Hindlimb muscle (tissue), 1 donor: ENCODE data around the gene ARHGAP15. TPM values are rescaled to one million over a fixed set of nuclear protein-coding genes. Genes with fewer than 3 reads are reported as not detected.

Source experiments
- DNase-seq: peaks from one replicate; pipeline ENCODE4 v3.0.0-alpha.2; 2013
- polyA plus RNA-seq: library from polyadenylated mRNA; unstranded; fragments of 120-200 nt; gene quantifications from one replicate; pipeline ENCODE4 v1.2.1, GENCODE V29; 2013; ENCODE audit not compliant: insufficient read length

The ARHGAP15 gene
- polyA plus RNA-seq, 1 donor, result 7.3 TPM

DNA sequence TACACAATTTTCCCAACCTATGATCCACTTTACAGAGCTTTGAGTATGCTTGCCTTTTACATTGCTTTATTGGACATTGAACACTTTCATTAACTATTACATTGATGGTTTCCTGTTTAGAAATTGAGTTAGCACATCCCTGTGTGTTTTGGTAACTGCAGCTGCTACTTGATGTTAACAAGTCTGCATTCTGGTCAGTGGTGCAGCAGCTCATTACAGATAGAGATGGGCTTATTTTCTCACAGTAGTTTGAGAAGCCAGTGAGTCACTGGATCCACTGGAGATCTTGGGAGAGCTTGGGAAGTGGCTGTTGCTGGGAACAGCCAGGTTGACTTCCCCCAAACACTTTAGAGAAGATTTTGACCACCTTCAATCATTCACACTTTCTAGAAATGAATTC lies 150.5 kb downstream of the ARHGAP15 start:
- DNase-seq, result no peak

DNA sequence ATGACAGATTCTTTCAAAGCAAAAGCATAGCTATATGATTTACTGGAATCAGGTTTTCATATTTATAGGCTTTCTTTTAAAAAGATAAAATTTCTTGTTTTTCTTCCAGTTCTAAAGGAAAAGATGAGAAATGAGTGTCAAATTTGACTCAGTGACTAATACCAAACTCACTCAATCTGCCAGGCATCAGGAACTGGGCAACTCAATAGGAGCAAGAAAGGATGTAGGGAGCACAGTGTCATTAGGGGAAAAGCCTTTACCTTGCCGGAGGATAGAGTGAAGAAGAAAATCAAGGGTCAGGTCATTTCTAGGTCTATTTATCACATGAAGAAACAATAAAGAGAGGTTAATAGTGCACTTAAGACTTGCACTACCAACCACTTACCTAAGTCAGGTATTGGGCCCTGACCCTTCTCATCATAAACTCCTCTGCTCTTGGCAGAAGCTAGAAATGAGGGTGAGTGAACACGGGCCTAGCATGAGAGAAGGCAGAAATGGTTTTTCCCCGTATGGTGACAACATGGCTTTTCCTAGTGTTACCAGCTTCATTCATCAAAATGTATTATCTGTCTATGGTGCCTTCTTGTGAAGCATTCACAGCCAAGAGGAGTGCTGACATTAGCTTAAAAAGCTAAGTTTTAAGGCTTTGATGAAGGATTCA lies 151.0 kb downstream of the ARHGAP15 start:
- DNase-seq, result no peak

DNA sequence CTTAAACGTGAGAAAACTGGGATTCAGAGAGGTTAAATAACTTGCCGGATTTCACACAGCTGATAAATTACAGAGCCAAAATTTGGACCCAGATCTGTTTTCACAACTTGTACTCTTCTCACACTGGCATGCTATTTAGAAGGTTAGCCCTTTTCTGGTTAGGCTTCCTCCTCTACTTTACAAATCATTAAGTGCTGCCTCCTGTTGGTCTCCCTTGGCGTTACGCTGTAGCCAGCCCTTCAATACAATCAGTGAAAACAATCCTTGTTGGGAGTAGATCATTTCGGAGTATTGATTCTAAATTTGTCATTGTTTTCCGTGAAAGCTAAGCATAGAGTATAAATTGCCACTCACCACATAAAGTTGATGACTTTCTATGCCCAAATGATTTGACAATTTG lies 153.5 kb downstream of the ARHGAP15 start:
- DNase-seq, result no peak

DNA sequence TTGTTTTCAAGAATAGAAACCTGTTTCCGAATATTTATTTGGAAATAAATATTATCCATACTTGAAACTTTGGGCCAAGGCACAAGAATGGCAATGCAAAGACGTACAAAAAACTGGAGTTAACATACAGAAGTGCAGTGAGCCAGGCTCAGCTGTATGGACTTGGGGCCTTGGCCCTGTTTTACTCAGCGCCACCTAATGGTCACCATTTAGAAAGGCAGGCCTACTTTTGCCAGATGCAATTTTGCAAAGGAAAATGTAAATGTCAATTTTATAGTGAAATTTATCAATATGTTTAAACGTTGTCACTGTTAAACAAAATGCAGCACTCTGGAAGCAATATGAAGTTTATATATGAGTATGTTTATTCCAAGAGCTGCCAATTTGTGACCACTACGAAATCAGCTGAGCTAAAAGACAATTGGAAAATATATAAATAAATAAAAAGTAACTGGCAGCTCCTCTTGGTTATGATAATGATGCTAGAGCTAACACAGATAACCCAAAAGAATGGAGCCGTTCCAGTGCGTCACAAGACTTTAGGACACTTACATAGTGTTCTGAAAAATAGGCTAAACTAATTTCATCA lies 155.0 kb downstream of the ARHGAP15 start:
- DNase-seq, result no peak

DNA sequence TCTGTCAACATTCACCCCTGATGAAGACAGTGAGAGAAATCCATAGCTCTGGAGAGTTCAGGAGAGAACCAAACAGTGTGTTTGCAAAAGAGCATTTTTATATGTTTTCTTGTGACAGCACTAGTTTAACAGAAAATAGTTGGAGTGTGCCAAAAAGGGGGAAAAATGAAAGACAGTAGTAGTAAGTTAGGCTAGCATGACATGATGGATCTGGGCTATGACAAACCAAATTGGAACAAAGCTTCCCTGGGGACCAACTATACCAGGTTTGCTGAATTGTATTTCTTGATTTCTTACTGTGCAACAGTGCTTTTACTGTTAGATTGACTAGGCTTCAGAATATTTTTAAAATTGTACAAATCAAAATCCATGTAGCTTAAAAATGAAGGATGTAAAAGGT lies 159.8 kb downstream of the ARHGAP15 start:
- no peak for DNase-seq

DNA sequence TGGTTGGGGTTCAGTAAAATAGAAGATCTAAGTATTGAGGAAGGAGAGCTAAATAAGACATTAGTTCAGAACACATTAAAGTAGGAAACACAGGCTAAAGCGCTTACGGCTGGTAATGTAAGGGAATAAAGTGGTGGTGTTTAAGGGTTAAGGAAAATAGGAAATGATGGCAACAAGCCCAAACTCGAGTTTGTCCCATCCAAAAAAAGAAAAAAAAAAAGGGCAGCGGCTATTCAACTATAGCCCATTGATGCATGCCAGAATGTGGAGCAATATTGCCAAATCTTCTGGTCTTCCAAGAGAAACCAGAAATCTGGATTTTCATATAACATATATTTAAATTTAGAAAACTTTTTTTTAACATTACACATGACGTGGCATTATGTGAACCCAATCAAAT lies 161.0 kb downstream of the ARHGAP15 start:
- DNase-seq, result no peak

DNA sequence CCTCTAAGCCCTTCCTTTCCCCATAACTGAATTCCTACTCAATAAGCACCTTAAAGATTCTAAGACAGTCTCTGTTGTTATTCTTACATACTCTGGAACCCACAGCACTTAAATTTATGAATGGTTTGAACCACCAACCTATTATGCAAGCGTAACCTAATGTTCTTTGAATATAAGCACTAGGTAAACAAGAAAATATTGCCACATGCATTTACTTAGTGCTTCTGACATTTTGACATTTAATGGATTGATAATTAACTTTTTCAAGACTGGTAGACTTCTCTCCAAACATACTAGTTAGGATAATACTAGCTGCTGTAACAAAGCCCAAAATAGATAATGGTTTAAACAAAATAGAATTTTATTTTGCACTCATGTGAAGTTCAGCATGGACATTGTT lies 164.8 kb downstream of the ARHGAP15 start:
- DNase-seq, result no peak

DNA sequence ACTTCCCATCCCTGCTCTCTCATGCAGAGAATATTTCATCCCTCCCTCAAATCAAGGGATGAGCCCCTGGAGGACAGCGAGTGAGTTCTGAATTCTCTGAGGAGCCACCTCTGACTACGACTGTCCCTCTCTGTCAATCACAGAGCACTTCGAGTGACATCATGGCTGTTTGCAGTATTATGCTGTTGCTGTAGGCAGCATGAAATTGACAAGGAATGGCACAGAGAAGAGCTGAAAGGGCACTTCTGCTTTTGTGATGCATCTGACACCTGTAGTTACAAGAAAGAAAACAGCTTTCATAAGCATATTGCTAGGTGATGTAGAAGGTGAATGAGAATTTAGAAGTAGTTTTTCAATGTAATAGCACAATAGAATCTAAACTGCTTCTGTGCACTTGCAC lies 166.9 kb downstream of the ARHGAP15 start:
- DNase-seq, result no peak

DNA sequence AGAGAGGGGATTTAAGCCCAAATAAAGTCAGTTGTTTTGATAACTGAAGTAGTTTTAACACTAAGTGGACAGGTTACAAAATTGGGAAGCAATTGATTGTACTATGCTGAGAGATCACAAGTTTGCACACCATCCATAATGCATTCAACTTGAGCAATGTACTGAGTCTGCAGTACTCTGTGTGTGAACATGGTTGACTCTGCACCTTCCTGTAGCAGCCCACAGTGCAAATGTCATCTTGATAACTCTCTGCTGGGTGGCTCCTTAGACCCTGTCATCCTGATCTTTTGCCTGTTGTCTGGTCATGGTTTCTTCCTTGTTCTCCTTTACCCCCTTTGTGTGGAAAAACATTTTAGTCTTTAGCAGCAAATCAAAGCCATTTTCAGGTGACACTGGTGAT lies 168.0 kb downstream of the ARHGAP15 start:
- no peak for DNase-seq

DNA sequence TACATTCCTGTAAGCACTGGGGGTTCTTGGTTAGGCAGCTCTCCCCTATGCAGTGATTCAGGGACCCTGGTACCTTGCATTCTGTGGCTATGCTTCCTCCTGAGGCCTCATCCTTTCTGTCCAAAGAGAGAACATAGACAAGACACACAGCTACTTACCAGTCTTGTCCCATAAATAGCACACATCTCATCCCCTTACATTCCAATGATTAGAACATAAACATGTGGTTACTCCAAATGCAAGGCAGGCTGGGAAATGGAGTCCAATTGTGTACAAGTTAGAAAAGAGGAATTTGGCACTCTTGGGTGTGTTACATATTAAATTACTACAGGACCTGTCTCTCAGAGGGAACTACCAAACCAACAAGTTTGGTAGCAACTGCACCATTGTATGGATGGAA lies 171.3 kb downstream of the ARHGAP15 start:
- DNase-seq, result no peak

DNA sequence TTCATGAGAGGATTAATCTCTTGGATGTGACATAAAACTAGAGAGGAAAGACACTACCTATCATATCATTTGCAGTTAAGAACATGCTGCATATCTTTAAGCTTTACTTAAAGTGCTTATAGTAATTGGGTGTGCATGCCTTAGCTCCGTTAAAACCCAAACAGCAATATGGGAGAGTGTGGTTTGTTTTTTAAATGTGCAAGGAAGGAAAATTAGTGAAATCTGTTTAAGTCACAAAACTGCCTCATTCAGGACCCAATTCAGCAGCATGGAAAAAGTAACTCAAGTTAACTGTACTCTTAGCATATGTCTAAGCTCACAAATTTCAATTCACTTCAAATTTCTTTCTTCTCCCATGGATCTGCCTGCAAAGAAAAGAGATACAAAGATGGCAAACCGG lies 182.2 kb downstream of the ARHGAP15 start:
- DNase-seq, result no peak

DNA sequence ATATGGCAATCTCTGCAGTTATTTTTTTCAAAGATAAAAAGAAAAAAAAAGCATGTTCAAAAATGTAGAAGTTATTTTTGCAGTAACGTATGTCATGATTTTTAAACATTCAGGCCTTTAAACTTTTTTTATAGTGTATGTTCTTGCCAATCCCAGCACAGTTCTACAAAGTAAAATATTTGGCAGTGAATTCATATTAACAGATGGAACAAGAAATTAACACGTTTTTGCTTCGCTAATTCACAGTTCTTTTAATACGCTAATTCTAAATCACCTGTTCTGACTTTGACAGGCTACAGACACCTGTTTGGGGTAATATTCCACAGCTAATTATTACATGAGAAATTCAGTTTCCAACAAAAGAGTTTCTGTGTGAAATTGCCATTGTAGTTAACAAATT lies 183.2 kb downstream of the ARHGAP15 start:
- DNase-seq, result no peak

DNA sequence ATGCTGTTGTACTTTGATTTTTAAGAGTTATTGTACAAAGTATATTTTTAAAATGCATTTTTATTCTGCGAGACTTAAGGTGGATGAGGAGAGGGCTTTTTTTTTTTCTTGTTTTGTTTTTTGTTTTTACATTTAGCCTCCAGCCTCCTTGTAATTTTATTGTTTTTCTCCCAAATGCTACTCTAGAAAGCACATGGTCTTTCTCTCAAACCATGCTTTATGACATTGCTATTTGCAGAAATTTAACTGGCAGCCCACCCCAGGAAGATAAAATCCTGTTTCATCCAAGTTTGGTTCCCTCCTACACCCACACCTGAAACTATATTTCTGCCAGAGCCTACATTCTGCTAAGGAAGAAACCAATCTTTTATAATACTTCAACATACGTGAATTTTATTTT lies 184.6 kb downstream of the ARHGAP15 start:
- no peak for DNase-seq

DNA sequence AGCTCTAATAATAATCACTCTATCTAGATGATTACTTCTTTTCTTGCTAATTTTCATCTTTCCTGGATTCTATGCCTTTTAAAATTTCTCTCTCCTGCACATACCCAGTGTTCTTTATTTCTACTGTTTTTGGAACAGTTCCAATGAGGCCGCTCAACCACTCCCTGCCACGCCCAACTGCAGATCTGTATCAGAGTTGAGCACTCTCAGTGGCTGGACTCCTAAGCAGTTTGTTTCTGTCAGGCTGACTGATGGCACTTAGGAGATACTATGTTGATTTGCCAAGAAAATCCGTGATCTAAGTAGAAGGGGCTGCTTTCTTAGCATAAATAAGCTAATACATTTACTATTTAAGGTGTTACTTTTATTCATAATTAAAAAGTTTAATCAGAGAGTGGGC lies 192.8 kb downstream of the ARHGAP15 start:
- no peak for DNase-seq

DNA sequence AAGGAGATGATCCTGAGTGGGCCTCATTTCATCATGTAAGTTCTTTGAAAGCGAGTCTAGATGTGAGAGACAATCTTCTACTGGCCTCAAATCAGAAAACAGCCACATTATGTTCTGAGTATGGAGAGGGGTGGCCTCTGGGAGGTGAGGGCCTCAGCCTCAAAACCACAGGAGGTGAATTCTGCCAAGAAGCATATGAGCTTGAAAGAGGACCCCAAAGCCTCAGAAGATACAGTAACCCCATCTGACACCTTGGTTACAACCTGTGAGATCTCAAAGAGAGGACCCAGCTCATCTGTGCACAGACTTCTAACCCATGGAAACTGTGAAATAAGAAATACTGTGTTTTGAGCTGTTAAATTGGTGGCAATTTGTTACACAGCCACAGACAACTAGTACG lies 200.1 kb downstream of the ARHGAP15 start:
- no peak for DNase-seq

DNA sequence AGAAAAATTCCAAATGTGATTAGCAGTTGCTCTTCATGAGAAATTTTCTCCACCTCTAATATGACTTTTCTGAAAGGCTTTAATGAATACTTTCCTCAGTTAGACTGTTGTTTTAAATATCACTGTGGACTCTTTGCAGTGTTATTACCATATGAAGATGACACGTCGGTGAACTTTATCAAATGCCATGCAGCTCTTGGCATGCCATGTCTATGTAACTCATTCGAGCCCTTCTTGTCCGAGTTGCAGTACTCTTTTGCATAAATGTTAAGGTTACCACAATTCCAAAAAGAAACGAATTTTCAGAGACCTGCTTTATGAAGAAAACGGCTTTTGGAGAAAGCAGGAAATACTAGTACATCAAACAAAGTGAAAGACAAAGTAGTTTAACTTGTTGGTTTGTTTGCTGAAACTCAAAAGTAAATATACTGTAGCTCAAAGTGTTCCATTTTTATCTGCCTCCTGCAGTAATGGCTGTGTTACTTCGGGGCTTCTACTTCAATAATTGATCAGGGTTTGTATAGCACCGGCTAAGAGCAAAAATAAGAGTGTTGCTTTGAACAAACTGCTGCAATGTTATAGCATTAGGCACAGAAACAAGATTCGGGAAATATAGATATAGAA lies 204.1 kb downstream of the ARHGAP15 start:
- no peak for DNase-seq

DNA sequence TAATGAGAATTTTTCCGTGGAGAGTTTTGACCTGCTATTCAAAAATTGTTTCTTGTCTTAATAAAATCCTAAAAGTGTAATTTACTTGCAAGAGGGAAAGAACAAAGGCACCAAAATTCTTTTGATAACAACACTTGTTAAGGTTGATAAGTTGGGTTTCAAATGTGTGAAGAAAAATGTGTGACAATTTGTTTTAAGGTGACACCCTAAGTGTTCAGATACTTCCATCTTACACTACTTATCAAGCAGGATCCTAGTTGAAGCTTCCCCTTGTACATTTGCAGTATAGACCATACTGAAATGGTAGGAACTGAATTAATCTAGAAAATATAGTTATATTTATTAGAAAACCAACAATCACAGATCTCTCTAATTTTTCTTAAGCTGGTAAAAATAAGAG lies 204.6 kb downstream of the ARHGAP15 start:
- no peak for DNase-seq

DNA sequence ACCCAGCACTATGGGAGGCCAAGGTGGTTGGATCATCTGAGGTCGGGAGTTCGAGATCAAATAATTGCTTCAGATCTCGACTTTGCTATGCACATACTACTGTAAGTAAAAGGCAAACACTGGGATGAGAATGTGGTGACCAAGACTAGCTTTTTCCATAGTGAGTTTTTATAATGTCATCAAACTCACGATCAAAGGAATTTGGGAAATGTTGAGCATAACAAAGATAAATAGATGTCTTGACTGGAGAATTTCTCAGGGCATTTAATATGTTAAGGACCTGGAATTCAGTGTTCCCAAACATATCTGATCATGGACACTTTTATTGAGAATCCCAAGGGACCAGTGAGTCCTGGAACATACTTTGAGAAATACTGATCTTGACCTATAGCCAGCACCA lies 205.6 kb downstream of the ARHGAP15 start:
- DNase-seq, result no peak

DNA sequence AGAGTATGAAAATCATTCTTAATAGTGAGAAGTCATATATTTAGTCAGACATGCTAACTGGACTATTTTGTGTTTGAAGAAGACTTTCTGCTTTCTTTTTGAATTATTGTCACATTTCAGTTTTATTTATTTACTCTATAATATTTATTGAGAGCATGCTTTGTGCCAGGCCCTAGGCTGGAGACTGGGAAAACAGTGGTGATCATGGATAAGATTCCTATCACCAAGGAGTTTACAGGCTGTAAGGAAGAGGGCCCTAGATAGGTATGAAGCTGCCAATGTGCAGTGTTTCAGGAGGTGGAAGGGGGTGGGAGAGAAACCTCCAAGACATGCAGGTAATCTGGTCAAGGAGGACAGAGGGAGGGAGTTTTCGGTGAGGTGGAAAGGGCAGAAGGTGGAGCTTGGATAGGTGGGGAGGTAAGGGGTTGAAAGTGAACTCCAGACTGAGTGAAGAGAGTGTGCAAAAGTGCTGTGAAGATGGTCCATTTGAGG lies 207.5 kb downstream of the ARHGAP15 start:
- no peak for DNase-seq

DNA sequence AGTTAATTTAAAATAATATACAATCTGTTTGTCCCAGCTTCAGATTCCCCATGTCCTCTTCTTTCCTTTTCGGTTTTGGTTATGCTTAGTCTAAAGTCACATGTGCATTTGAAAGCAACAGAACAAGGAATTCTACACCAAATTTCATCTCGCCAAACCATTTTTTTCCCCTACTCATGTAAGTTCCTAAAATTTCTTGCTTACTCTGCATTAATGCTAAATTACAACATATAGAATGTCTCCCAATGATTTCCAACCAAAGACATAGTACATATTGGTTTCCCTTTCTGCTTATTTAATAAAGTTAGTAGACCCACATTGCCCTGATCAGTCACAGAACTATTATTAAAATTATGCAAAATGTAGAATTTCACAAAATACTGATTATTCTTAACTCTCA lies 212.3 kb downstream of the ARHGAP15 start:
- DNase-seq, result no peak

DNA sequence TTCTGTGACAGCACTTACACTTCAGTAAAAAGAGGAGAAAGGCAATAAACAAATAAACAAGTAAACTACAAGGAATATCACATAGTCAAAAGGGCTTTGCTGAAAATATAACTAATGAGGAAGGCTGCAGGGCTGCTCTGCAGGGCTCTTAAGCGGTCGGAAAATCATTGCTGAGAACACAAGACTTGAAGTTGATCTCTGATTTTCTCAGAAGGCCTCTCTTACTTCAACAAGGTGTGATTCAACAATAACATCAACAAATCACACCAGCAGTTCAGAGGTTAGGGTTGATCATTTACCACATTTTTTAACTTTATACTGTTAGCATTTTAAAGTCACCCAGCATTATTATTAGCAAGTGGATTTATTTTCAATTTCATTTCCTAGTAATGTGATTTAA lies 215.6 kb downstream of the ARHGAP15 start:
- no peak for DNase-seq

DNA sequence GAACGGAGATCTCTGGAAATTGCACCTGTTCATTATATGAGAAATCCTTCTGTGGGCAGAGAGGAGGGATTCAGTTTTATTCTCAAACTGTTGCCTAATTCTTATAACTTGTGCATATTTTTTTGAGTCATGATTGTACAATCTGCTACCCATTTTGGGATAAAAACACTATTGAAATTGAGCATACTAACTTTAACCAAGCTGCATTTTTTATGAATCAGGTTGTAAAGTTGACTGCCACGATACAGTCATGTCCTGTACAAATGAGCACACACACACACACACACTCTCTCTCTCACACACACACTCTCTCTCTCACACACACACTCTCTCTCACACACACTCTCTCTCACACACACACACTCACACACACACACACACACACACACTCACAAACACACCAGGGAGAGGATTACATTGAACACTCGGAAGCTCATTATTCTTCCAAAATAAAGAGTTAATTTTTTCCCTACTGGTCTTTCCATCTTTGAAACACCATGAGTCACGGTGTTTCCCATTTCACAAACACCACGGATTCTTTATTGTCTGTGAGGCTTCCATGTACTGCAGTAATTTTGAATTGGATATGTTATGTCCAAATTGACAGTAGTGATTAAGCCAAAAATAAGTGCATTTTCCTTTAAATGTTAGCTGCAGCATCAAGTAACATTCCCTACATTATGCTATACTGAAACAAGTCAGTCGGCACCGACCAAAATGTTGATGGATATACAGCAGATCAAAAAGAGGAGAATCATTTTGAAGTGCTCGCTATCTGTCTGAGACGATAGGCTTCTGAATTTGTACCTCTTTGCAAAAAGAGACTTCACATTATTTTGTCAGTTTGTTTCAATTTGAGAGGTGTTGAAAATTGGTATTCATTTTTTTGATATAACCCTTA lies 216.9 kb downstream of the ARHGAP15 start:
- no peak for DNase-seq

DNA sequence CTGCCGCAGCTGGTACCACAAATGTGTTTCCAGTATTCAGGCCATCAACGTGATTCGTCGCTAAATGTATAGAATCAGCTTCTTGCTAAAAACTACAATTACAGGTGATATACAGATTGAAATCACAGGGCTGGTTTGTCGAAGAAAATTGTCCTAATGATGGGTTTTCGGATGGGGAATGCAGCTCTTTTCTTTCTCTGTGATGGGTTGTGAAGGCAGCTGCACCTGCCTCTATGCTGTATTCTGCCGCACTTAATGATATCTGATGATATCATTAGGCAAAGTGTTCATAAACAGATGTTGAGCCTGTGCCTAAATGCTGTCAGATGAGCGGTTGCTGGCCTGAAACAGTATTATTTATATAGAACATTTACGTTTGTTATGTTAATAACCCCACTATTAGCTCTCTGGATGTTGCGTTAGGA lies 218.1 kb downstream of the ARHGAP15 start:
- DNase-seq, result no peak
